Stomach smooth muscle (tissue), 2 donors: Measurements from ENCODE around the gene ABCA3.

Experiments
- H3K27ac ChIP-seq: one replicate; pipeline ENCODE4 v1.7.0; 2013; ENCODE audit warnings: mild to moderate bottlenecking, low read length, inconsistent platforms
- H3K27me3 ChIP-seq, 2 donors: one replicate each; pipeline ENCODE4 v1.7.0; 2013; ENCODE audit warnings: low read length in 2 of 2; ENCODE audit not compliant: insufficient read depth in 2 of 2, control insufficient read depth in 1 of 2
- H3K36me3 ChIP-seq, 2 donors: one replicate each; pipeline ENCODE4 v1.7.0; 2013; ENCODE audit warnings: low read length in 2 of 2; ENCODE audit not compliant: control insufficient read depth in 2 of 2, insufficient read depth in 2 of 2
- H3K4me1 ChIP-seq: one replicate; pipeline ENCODE4 v1.7.0; 2013; ENCODE audit warnings: low read length; ENCODE audit not compliant: control insufficient read depth, insufficient read depth
- H3K4me3 ChIP-seq, 2 donors: one replicate each; pipeline ENCODE4 v1.7.0; 2013; ENCODE audit warnings: low read length in 2 of 2
- H3K9ac ChIP-seq, 2 donors: one replicate each; pipeline ENCODE4 v1.7.0; 2013; ENCODE audit warnings: low read length in 2 of 2, mild to moderate bottlenecking in 1 of 2
- H3K9me3 ChIP-seq, 2 donors: one replicate each; pipeline ENCODE4 v1.7.0; 2013; ENCODE audit warnings: low read length in 2 of 2; ENCODE audit not compliant: control insufficient read depth in 2 of 2
- donor health status: healthy.
- donor health status: Pancreatic carcinoma.

ABCA3 gene

GRCh38 chr16:2238838-2239675, 101.5 kb downstream of the ABCA3 start:
- H3K9me3 ChIP-seq: no peaks in the 10 kb centered on the region
- peaks cover 21% of the 10 kb centered on the region for H3K4me1 ChIP-seq
- H3K9ac ChIP-seq: no peak overlapping the region
- peaks cover 14 to 31% of the 10 kb centered on the region in 2 donors for H3K27me3 ChIP-seq
- H3K27ac ChIP-seq: no peak overlapping the region
- H3K4me3 ChIP-seq: no peak overlapping the region
- peaks cover 22 to 29% of the 10 kb centered on the region in 2 donors for H3K36me3 ChIP-seq

- H3K27ac ChIP-seq: no peak overlapping the region
- peaks cover 16 to 31% of the 10 kb centered on the region in 2 donors for H3K27me3 ChIP-seq
- no peak overlapping the region for H3K4me3 ChIP-seq
- peaks cover 23 to 29% of the 10 kb centered on the region in 2 donors for H3K36me3 ChIP-seq
- peaks cover 21% of the 10 kb centered on the region for H3K4me1 ChIP-seq
- H3K9ac ChIP-seq: no peak overlapping the region
- H3K9me3 ChIP-seq: no peaks in the 10 kb centered on the region
Observed at GRCh38 chr16:2238150-2238837, 102.2 kb downstream of the ABCA3 start.

GRCh38 chr16:2237493-2238149, 102.9 kb downstream of the ABCA3 start:
- no peak overlapping the region for H3K4me3 ChIP-seq
- peaks cover 28 to 32% of the 10 kb centered on the region in 2 donors for H3K36me3 ChIP-seq

DNA sequence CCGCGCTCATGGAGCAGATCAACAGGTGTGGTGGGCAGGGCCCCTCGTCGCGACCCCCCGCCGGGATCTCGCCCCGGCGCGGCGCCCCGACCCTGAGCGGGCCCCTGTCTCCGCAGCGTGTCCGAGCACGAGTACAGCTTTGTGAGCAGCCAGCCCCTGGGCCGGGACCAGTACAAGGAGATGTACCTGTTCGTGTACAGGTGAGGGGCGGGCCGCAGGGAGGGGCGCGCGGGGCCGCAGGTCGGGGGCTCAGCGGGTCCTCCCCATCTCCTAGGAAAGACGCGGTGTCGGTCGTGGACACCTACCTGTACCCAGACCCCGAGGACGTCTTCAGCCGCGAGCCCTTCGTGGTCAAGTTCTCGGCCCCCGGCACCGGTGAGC, 103.4 kb downstream of the ABCA3 start:
- Histone ChIP-seq H3K9me3 (no peaks in the 10 kb centered on the region), H3K27me3 (peaks cover 20 to 31% of the 10 kb centered on the region in 2 donors), H3K27ac (no peak overlapping the region), H3K36me3 (peaks cover 27 to 30% of the 10 kb centered on the region in 2 donors), H3K4me3 (peak overlapping the region in 1 of 2 donors; percentile 35), H3K9ac (no peak overlapping the region), H3K4me1 (peaks cover 21% of the 10 kb centered on the region)

More at GRCh38 chr16:2237493-2238149, 102.9 kb downstream of the ABCA3 start:
- peaks cover 21% of the 10 kb centered on the region for H3K4me1 ChIP-seq
- peaks cover 20 to 31% of the 10 kb centered on the region in 2 donors for H3K27me3 ChIP-seq
- no peaks in the 10 kb centered on the region for H3K9me3 ChIP-seq
- H3K9ac ChIP-seq: no peak overlapping the region
- H3K27ac ChIP-seq: no peak overlapping the region

GRCh38 chr16:2236337-2237101, 104.0 kb downstream of the ABCA3 start, which contains the start of gene DNASE1L2:
TSS of gene DNASE1L2 (plus strand) at chr16:2236444. CDS start at chr16:2236817, 373 bp downstream.
- Histone ChIP-seq H3K36me3 (peaks cover 33 to 36% of the 10 kb centered on the region in 2 donors), H3K4me1 (peaks cover 21% of the 10 kb centered on the region), H3K27me3 (peaks cover 22 to 31% of the 10 kb centered on the region in 2 donors), H3K9ac (no peak within 1 kb of the TSS), H3K27ac (no peak within 1 kb of the TSS), H3K9me3 (no peaks in the 10 kb centered on the region), H3K4me3 (peak within 1 kb of the TSS in 1 of 2 donors; percentile 63)

GRCh38 chr16:2235695-2236336, 104.7 kb downstream of the ABCA3 start:
- Histone ChIP-seq H3K27ac (no peak overlapping the region), H3K4me1 (peaks cover 21% of the 10 kb centered on the region), H3K9ac (no peak overlapping the region), H3K36me3 (peaks cover 38 to 39% of the 10 kb centered on the region in 2 donors), H3K27me3 (peaks cover 22 to 31% of the 10 kb centered on the region in 2 donors), H3K9me3 (no peaks in the 10 kb centered on the region), H3K4me3 (no peak overlapping the region)

DNA sequence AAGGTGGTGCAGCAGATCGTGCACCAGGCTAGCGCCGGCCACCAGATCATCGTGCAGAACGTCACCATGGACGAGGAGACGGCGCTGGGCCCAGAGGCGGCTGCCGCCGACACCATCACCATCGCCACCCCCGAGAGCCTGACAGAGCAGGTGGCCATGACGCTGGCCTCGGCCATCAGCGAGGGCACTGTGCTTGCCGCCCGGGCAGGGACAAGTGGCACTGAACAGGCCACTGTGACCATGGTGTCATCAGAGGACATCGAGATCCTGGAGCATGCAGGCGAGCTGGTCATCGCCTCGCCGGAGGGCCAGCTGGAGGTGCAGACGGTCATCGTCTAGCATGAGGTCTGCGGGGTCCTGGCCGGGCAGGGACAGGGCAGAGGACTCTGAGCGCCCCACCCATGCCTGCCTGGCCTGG, 105.3 kb downstream of the ABCA3 start:
- Histone ChIP-seq H3K27me3 (peaks cover 22 to 31% of the 10 kb centered on the region in 2 donors), H3K27ac (no peak overlapping the region), H3K36me3 (peaks cover 38 to 39% of the 10 kb centered on the region in 2 donors), H3K9ac (no peak overlapping the region), H3K4me1 (peaks cover 21% of the 10 kb centered on the region), H3K9me3 (no peaks in the 10 kb centered on the region), H3K4me3 (no peak overlapping the region)

DNA sequence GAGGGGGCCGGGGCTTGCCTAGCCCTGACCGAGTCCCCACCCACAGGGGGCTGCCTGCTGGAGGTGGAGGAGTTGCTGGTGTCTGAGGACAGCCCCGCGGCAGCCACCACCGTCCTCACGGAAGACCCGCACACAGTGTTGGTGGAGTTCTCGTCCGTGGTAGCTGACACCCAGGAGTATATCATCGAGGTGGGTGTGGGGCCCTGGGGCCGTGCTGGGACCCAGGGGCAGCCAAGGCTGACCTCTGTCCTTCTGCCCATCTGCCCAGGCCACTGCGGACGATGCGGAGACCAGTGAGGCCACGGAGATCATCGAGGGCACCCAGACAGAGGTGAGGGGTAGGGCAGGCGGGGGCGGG, 105.7 kb downstream of the ABCA3 start:
- peaks cover 21% of the 10 kb centered on the region for H3K4me1 ChIP-seq
- H3K36me3 ChIP-seq: peaks cover 41 to 42% of the 10 kb centered on the region in 2 donors
- H3K9ac ChIP-seq: no peak overlapping the region
- no peaks in the 10 kb centered on the region for H3K9me3 ChIP-seq
- H3K27me3 ChIP-seq: peaks cover 22 to 31% of the 10 kb centered on the region in 2 donors
- no peak overlapping the region for H3K27ac ChIP-seq
- no peak overlapping the region for H3K4me3 ChIP-seq

- Histone ChIP-seq H3K27me3 (peaks cover 22 to 31% of the 10 kb centered on the region in 2 donors), H3K4me3 (no peak overlapping the region), H3K36me3 (peaks cover 47% of the 10 kb centered on the region in 2 donors), H3K9ac (no peak overlapping the region), H3K27ac (no peak overlapping the region), H3K4me1 (peaks cover 21% of the 10 kb centered on the region), H3K9me3 (no peaks in the 10 kb centered on the region)
Observed at GRCh38 chr16:2233872-2234812, 106.4 kb downstream of the ABCA3 start.
